Keratinocyte (primary cell): ENCODE data around the gene MAP4K1. TPM values are rescaled to one million over a fixed set of nuclear protein-coding genes. Genes with fewer than 3 reads are reported as not detected.

ENCODE experiments used
- DNase-seq: peaks from one replicate; pipeline ENCODE4 v3.0.0-alpha.2; 2011; ENCODE audit warnings: low read depth, missing footprints, low spot score
- FAIRE-seq: peaks from 2 replicates; lab custom pipeline; 2011; peaks lifted over from hg19 to GRCh38; lab: Jason Lieb, UNC
- H2AFZ ChIP-seq: 2 replicates; pipeline ENCODE4 v1.6.0; 2012; ENCODE audit warnings: low read length, control low read depth, inconsistent platforms; ENCODE audit not compliant: control insufficient read depth
- H3K27ac ChIP-seq: 2 replicates; pipeline ENCODE4 v1.5.1; 2011; ENCODE audit warnings: low read length; ENCODE audit not compliant: control insufficient read depth, insufficient read depth
- H3K27me3 ChIP-seq: 3 replicates; pipeline ENCODE4 v1.6.0; 2011; ENCODE audit warnings: low read length; ENCODE audit not compliant: control insufficient read depth, insufficient read depth; ENCODE audit errors: extremely low read depth
- H3K36me3 ChIP-seq, 2 experiments: 2 replicates in 1 of 2; 3 replicates in 1 of 2; pipeline ENCODE4 v1.5.1; 2011; ENCODE audit warnings: low read length in 2 of 2, mild to moderate bottlenecking in 1 of 2; ENCODE audit not compliant: control insufficient read depth in 2 of 2, insufficient read depth in 2 of 2; ENCODE audit errors: extremely low read depth in 1 of 2
- H3K4me1 ChIP-seq: 3 replicates; pipeline ENCODE4 v1.5.1; 2011; ENCODE audit warnings: low read length; ENCODE audit not compliant: control insufficient read depth, insufficient read depth; ENCODE audit errors: extremely low read depth
- H3K4me2 ChIP-seq: 3 replicates; pipeline ENCODE4 v1.6.0; 2011; ENCODE audit warnings: low read depth, low read length; ENCODE audit not compliant: control insufficient read depth, insufficient read depth; ENCODE audit errors: extremely low read depth
- H3K4me3 ChIP-seq, 3 experiments: fragments of 200-600 bp in 1 of 3; sonication (generic) in 1 of 3; 2 replicates in 2 of 3; 3 replicates in 1 of 3; pipeline ENCODE4 v1.5.1; 2011 to 2016; ENCODE audit warnings: low read length in 3 of 3, mild to moderate bottlenecking in 3 of 3, control low read depth in 2 of 3, inconsistent platforms in 1 of 3, low read depth in 1 of 3, mixed read lengths in 1 of 3, mixed run types in 1 of 3, moderate library complexity in 1 of 3; ENCODE audit not compliant: control insufficient read depth in 2 of 3, insufficient read depth in 2 of 3; ENCODE audit errors: extremely low read depth in 1 of 3
- H3K79me2 ChIP-seq: 2 replicates; pipeline ENCODE4 v1.6.0; 2012; ENCODE audit warnings: low read length; ENCODE audit not compliant: control insufficient read depth, insufficient read depth
- H3K9ac ChIP-seq: 3 replicates; pipeline ENCODE4 v1.6.0; 2011; ENCODE audit warnings: low read length; ENCODE audit not compliant: control insufficient read depth, insufficient read depth; ENCODE audit errors: extremely low read depth
- H3K9me1 ChIP-seq: 3 replicates; pipeline ENCODE4 v1.6.0; 2011; ENCODE audit warnings: low read length; ENCODE audit not compliant: control insufficient read depth, insufficient read depth; ENCODE audit errors: extremely low read depth
- H3K9me3 ChIP-seq: 2 replicates; pipeline ENCODE4 v1.5.1; 2012; ENCODE audit warnings: low read depth, low read length; ENCODE audit not compliant: control insufficient read depth
- H4K20me1 ChIP-seq: 3 replicates; pipeline ENCODE4 v1.6.0; 2011; ENCODE audit warnings: low read length; ENCODE audit not compliant: control insufficient read depth, insufficient read depth; ENCODE audit errors: extremely low read depth
- CTCF ChIP-seq, 3 experiments: IDR thresholded peaks in 1 of 3; conservative IDR thresholded peaks in 1 of 3; optimal IDR thresholded peaks in 1 of 3; 2 replicates in 2 of 3; 3 replicates in 1 of 3; pipeline versions ENCODE3 to v1.5.1; 2011; ENCODE audit warnings: low read length in 3 of 3, mild to moderate bottlenecking in 3 of 3, moderate library complexity in 2 of 3, control low read depth in 1 of 3, inconsistent platforms in 1 of 3; ENCODE audit not compliant: insufficient read depth in 2 of 3; ENCODE audit errors: extremely low read depth in 1 of 3
- EZH2 ChIP-seq: IDR thresholded peaks from one replicate; pipeline ENCODE4 v1.6.1; 2012; ENCODE audit warnings: inconsistent platforms, mild to moderate bottlenecking, low read length, moderate library complexity
- dilution Hi-C: fragments of 300-500 bp; cut with MboI; formaldehyde crosslinking; loops from one replicate; pipeline ENCODE4 v1.7.0; 2020; ENCODE audit warnings: low sequenced_read_pairs; ENCODE audit not compliant: extremely low pct_ligation_motif_present
- polyA plus RNA-seq, 5 experiments: library from polyadenylated mRNA; depleted of rRNA in 3 of 5; stranded (reverse) in 3 of 5; stranded (forward) in 1 of 5; unstranded in 1 of 5; fragments of >200 nt; gene quantifications; 1 replicate in 1 of 5; 2 replicates in 3 of 5; 3 replicates in 1 of 5; pipeline versions ENCODE4 v1.2.1 to v1.2.3, GENCODE V29; 2011 to 2012; ENCODE audit warnings: missing spikeins in 2 of 5, low read depth in 1 of 5, low replicate concordance in 1 of 5

MAP4K1 gene
- polyA plus RNA-seq, 1 donor (not counting 4 experiments of a cell fraction or from before 2014, with no cell fraction given), result 0.25 TPM

GRCh38 chr19:38571682-38572081 lies 46.1 kb downstream of the MAP4K1 start:
- Histone ChIP-seq H3K9ac (no peak overlapping the region), H3K9me1 (no peaks in the 10 kb centered on the region), H3K4me3 (no peak overlapping the region), H3K27me3 (no peaks in the 10 kb centered on the region), H3K36me3 (no peaks in the 10 kb centered on the region), H4K20me1 (no peaks in the 10 kb centered on the region), H3K4me1 (no peaks in the 10 kb centered on the region), H3K27ac (no peak overlapping the region), H3K79me2 (no peaks in the 10 kb centered on the region), H2AFZ (no peak overlapping the region), H3K9me3 (no peaks in the 10 kb centered on the region), H3K4me2 (no peak overlapping the region)
- FAIRE-seq, result no peak
- dilution Hi-C loops, result no loop called here
- no peak for DNase-seq
- TF ChIP-seq CTCF (optimal IDR thresholded peaks at IDR 0.05 in 1 of 3, IDR thresholded peaks at IDR 0.05 in 1 of 3, conservative IDR thresholded peaks at IDR 0.05 in 1 of 3; ENCODE audit: extremely low read depth in 1 of 3, insufficient read depth in 2 of 3, low read length in 3 of 3) (no peak), EZH2 (no peak)

- dilution Hi-C loops, result no loop called here
- no peak overlapping the region for H3K27ac ChIP-seq
- no peak for TF ChIP-seq CTCF (optimal IDR thresholded peaks at IDR 0.05 in 1 of 3, IDR thresholded peaks at IDR 0.05 in 1 of 3, conservative IDR thresholded peaks at IDR 0.05 in 1 of 3; ENCODE audit: extremely low read depth in 1 of 3, insufficient read depth in 2 of 3, low read length in 3 of 3)
- TF ChIP-seq EZH2, result no peak
- no peaks in the 10 kb centered on the region for H4K20me1 ChIP-seq
- H3K9me3 ChIP-seq, result no peaks in the 10 kb centered on the region
- H3K4me3 ChIP-seq, result no peak overlapping the region
- no peaks in the 10 kb centered on the region for H3K79me2 ChIP-seq
- H3K4me1 ChIP-seq, result no peaks in the 10 kb centered on the region
- H3K4me2 ChIP-seq, result no peak overlapping the region
- FAIRE-seq (no peak), DNase-seq (no peak)
- peaks cover 12% of the 10 kb centered on the region for H3K27me3 ChIP-seq
- no peaks in the 10 kb centered on the region for H3K9me1 ChIP-seq
- no peak overlapping the region for H2AFZ ChIP-seq
- H3K36me3 ChIP-seq, result no peaks in the 10 kb centered on the region
- H3K9ac ChIP-seq, result no peak overlapping the region
Observed at GRCh38 chr19:38569368-38569983, 48.3 kb downstream of the MAP4K1 start.
